ENCODE measurements around the gene NTN1.
"Not testable (repeated sequence)": the region's sequence is repeated elsewhere in the genome, so short reads cannot be mapped to it uniquely, and the experiment has no call there.

- not testable (repeated sequence) for TF ChIP-seq TAF1 (IDR thresholded peaks at IDR 0.05; ENCODE audit: low read depth, low read length); POLR2A (IDR thresholded peaks at IDR 0.05; ENCODE audit: low read depth, low read length); POLR2AphosphoS5 (IDR thresholded peaks at IDR 0.05; ENCODE audit: low read depth, low read length); SPI1 (IDR thresholded peaks at IDR 0.05; ENCODE audit: low read depth, low read length); POU2F2 (IDR thresholded peaks at IDR 0.05; ENCODE audit: low read depth, low read length); PAX5 (IDR thresholded peaks at IDR 0.05; ENCODE audit: insufficient read depth, low read length, severe bottlenecking)
Measured at GRCh38 chr17:8988263-8988935, 32.9 kb upstream of the NTN1 start.
